Smooth muscle cell (in vitro differentiated cells): ENCODE measurements around the gene KAT2B. TPM values are rescaled to one million over a fixed set of nuclear protein-coding genes. Genes with fewer than 3 reads are reported as not detected.

ENCODE experiments used
- DNase-seq: peaks from one replicate; lab custom pipeline; 2025; ENCODE audit not compliant: unreplicated experiment; lab: John Stamatoyannopoulos, UW
- H2AFZ ChIP-seq: fragments of 200-600 bp; sonication (generic); 2 replicates; pipeline ENCODE4 v1.6.0; 2016; ENCODE audit warnings: antibody characterized with exemption, low read depth, mild to moderate bottlenecking
- H3F3A ChIP-seq: fragments of 200-600 bp; sonication (generic); 2 replicates; pipeline ENCODE4 v1.6.0; 2017; ENCODE audit warnings: antibody characterized with exemption, low read depth
- H3K27ac ChIP-seq: fragments of 200-600 bp; sonication (generic); 2 replicates; pipeline ENCODE4 v1.5.1; 2016; ENCODE audit warnings: low read depth, mild to moderate bottlenecking
- H3K27me3 ChIP-seq: fragments of 200-600 bp; sonication (generic); 2 replicates; pipeline ENCODE4 v1.6.1; 2016; ENCODE audit warnings: low read depth, mild to moderate bottlenecking
- H3K36me3 ChIP-seq: fragments of 200-600 bp; sonication (generic); 2 replicates; pipeline ENCODE4 v1.5.1; 2016; ENCODE audit warnings: low read depth
- H3K4me1 ChIP-seq: fragments of 200-600 bp; sonication (generic); 2 replicates; pipeline ENCODE4 v1.5.1; 2016; ENCODE audit warnings: low read depth
- H3K4me2 ChIP-seq: fragments of 200-600 bp; sonication (generic); 2 replicates; pipeline ENCODE4 v1.6.0; 2016; ENCODE audit warnings: mild to moderate bottlenecking
- H3K4me3 ChIP-seq: fragments of 200-600 bp; sonication (generic); 2 replicates; pipeline ENCODE4 v1.5.1; 2016; ENCODE audit warnings: mild to moderate bottlenecking
- H3K79me2 ChIP-seq: fragments of 200-600 bp; sonication (generic); 2 replicates; pipeline ENCODE4 v1.6.0; 2016; ENCODE audit warnings: low read depth, mild to moderate bottlenecking
- H3K9ac ChIP-seq: fragments of 200-600 bp; sonication (generic); 2 replicates; pipeline ENCODE4 v1.6.0; 2016; ENCODE audit warnings: low read depth
- H3K9me3 ChIP-seq: fragments of 200-600 bp; sonication (generic); replicated peaks from 2 replicates; pipeline ENCODE4 v1.5.1; 2016; ENCODE audit warnings: low read depth
- H4K20me1 ChIP-seq: fragments of 200-600 bp; sonication (generic); 2 replicates; pipeline ENCODE4 v1.6.0; 2016; ENCODE audit warnings: low read depth
- WGBS: methylation state at CpG from one replicate; pipeline ENCODE4 v1.1.7; 2016; ENCODE audit warnings: low lambda C conversion rate; 5-methylcytosine and 5-hydroxymethylcytosine counted together
- polyA plus RNA-seq: library from polyadenylated mRNA; unstranded; fragments of >200 nt; fragmentation: Nextera tagmentation; extraction: Ambion mirVana; gene quantifications from 2 replicates; pipeline ENCODE4 v1.2.1, GENCODE V29; 2016
- total RNA-seq: library from RNA; depleted of rRNA; stranded (reverse); fragments of >200 nt; gene quantifications from 2 replicates; pipeline ENCODE4 v1.2.3, GENCODE V29; 2014
- TF ChIP-seq, protein P1 (sequence below): fragments of 200-600 bp; sonication (generic); IDR thresholded peaks from 2 replicates; pipeline ENCODE4 v1.5.1; 2017; ENCODE audit warnings: borderline replicate concordance, mild to moderate bottlenecking, antibody characterized with exemption; ENCODE audit not compliant: insufficient read depth, poor library complexity, severe bottlenecking

KAT2B gene
- total and polyA plus RNA-seq, 2 experiments from 2014 or later: 1.1 to 6.5 TPM

DNA sequence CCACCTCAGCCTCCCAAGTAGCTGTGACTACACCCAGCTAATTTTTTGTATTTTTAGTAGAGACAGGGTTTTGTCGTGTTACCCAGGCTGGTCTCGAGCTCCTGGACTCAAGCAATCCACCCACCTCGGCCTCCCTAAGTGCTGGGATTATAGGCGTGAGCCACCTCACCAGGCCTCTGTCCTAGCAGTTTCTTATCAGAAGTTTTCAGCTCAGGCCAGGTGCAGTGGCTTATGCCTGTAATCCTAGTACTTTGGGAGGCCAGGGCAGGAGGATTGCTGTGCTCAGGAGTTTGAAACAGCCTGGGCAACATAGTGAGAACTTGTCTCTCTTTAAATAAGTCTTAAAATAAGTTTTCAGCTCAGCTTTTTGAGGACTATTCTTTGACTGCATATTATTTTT lies 97.4 kb downstream of the KAT2B start:
- 47% methylated on average over 4 of the region's 4 CpGs for WGBS
- H3K4me3 ChIP-seq: no peak overlapping the region

DNA sequence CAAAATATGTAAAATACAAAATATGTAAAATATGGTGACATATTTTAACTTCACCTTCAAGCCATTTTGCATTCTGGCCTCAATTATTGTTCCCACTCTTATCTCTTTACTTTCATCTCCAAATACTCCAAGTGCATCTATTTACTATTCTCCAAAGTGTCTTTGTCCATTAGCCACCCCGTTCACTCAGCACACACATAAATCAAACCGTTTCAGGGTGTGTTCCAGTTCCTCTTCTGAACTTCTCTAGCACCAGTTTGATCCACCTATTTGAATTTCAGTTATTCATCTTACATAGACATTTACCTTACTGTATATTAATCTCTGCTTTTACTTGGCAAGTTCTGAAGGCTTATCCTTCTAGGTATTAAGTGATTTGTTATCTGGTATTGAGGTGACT lies 100.6 kb downstream of the KAT2B start:
- Histone ChIP-seq H3F3A (no peaks in the 10 kb centered on the region), H3K4me1 (peaks cover 17% of the 10 kb centered on the region), H3K4me2 (no peak overlapping the region), H3K9me3 (no peaks in the 10 kb centered on the region), H3K36me3 (no peaks in the 10 kb centered on the region), H4K20me1 (no peaks in the 10 kb centered on the region), H3K9ac (no peak overlapping the region), H3K27me3 (no peaks in the 10 kb centered on the region), H3K27ac (no peak overlapping the region), H3K4me3 (no peak overlapping the region), H2AFZ (no peak overlapping the region), H3K79me2 (no peaks in the 10 kb centered on the region)
- no peak for DNase-seq
- WGBS: 42% methylated on average over 2 of the region's 2 CpGs
- TF ChIP-seq, protein P1, sequence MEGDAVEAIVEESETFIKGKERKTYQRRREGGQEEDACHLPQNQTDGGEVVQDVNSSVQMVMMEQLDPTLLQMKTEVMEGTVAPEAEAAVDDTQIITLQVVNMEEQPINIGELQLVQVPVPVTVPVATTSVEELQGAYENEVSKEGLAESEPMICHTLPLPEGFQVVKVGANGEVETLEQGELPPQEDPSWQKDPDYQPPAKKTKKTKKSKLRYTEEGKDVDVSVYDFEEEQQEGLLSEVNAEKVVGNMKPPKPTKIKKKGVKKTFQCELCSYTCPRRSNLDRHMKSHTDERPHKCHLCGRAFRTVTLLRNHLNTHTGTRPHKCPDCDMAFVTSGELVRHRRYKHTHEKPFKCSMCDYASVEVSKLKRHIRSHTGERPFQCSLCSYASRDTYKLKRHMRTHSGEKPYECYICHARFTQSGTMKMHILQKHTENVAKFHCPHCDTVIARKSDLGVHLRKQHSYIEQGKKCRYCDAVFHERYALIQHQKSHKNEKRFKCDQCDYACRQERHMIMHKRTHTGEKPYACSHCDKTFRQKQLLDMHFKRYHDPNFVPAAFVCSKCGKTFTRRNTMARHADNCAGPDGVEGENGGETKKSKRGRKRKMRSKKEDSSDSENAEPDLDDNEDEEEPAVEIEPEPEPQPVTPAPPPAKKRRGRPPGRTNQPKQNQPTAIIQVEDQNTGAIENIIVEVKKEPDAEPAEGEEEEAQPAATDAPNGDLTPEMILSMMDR: no peak

More for the DNA sequence above, 97.4 kb downstream of the KAT2B start:
- TF ChIP-seq, protein P1: no peak
- Histone ChIP-seq H3K9ac (no peak overlapping the region), H3K9me3 (no peaks in the 10 kb centered on the region), H3K4me2 (no peak overlapping the region), H3K27ac (no peak overlapping the region), H3F3A (no peaks in the 10 kb centered on the region), H3K27me3 (no peaks in the 10 kb centered on the region), H3K79me2 (no peaks in the 10 kb centered on the region), H4K20me1 (no peaks in the 10 kb centered on the region), H2AFZ (no peak overlapping the region), H3K4me1 (peaks cover 17% of the 10 kb centered on the region), H3K36me3 (no peaks in the 10 kb centered on the region)
- no peak for DNase-seq

DNA sequence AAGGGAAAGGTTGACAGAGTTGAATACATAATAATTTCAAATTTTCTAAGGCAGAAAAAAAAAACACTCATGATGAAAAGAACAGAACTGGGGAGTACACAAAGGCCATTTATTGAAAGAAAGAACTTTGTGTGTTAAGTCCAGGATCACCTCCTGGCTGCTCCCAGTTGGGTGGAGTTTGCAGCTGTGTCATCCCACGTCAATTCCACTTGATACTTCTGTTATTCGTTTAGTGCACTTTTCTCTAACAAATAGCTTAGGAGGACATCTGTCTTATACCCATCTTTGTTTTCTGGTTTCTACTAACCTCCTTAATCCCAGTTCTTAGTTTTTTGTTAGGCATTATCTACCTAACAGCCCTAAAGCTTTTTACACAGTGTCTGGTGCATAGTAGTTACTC lies 101.1 kb downstream of the KAT2B start:
- H3K4me3 ChIP-seq: no peak overlapping the region
- H3K4me1 ChIP-seq: peaks cover 17% of the 10 kb centered on the region
- no peaks in the 10 kb centered on the region for H3K27me3 ChIP-seq
- DNase-seq: no peak
- H3K4me2 ChIP-seq: no peak overlapping the region
- 37% methylated on average over 2 of the region's 2 CpGs for WGBS
- no peaks in the 10 kb centered on the region for H4K20me1 ChIP-seq
- no peaks in the 10 kb centered on the region for H3K9me3 ChIP-seq
- TF ChIP-seq, protein P1: no peak
- H3K36me3 ChIP-seq: no peaks in the 10 kb centered on the region
- H3K27ac ChIP-seq: no peak overlapping the region
- no peak overlapping the region for H3K9ac ChIP-seq
- no peak overlapping the region for H2AFZ ChIP-seq
- no peaks in the 10 kb centered on the region for H3F3A ChIP-seq
- H3K79me2 ChIP-seq: no peaks in the 10 kb centered on the region

DNA sequence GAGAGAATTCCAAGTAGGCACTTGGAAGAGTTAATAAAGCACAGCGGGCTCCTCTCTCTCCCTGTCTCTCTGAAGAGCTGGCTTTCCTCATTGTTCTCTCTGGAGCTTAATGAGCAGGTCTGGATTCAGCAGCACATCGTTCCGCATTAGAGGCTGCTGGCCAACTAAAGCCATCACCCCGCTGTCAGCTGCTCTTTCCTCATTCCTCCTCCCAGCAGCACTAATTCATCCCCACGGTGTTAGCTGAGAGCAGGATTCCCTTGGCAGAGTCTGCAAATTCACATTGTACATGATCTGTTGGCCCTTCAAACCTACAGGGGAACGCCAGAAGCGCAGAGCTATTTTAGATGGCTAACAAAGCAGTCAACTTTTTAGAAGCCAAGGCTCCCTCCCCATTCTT lies 101.6 kb downstream of the KAT2B start:
- Histone ChIP-seq H3K4me1 (peaks cover 19% of the 10 kb centered on the region), H3K36me3 (no peaks in the 10 kb centered on the region), H2AFZ (no peak overlapping the region), H3K27me3 (no peaks in the 10 kb centered on the region), H3K27ac (no peak overlapping the region), H3F3A (no peaks in the 10 kb centered on the region), H3K9ac (no peak overlapping the region), H3K9me3 (no peaks in the 10 kb centered on the region), H3K4me2 (no peak overlapping the region), H4K20me1 (no peaks in the 10 kb centered on the region), H3K79me2 (no peaks in the 10 kb centered on the region), H3K4me3 (no peak overlapping the region)
- WGBS: 11% methylated on average over 7 of the region's 7 CpGs
- DNase-seq: no peak
- TF ChIP-seq, protein P1: no peak
